LNCaP clone FGC (cell line): ENCODE results near the gene ADAMTS6.

Source experiments
- DNase-seq: peaks from one replicate; pipeline ENCODE4 v3.0.0-alpha.2; 2011; ENCODE audit warnings: low read depth
- H3K4me3 ChIP-seq: 2 replicates; pipeline ENCODE4 v1.5.1; 2011; ENCODE audit warnings: mild to moderate bottlenecking, low read depth, low read length, control low read depth
- CTCF ChIP-seq: IDR thresholded peaks from 2 replicates; pipeline ENCODE4 v1.5.1; 2012; ENCODE audit warnings: mild to moderate bottlenecking; ENCODE audit not compliant: control insufficient read depth, insufficient read depth; ENCODE audit errors: extremely low read depth

The ADAMTS6 gene

GRCh38 chr5:65127161-65127901 is 354.4 kb downstream of the ADAMTS6 start:
- no peak for DNase-seq
- TF ChIP-seq CTCF, result no peak

DNA sequence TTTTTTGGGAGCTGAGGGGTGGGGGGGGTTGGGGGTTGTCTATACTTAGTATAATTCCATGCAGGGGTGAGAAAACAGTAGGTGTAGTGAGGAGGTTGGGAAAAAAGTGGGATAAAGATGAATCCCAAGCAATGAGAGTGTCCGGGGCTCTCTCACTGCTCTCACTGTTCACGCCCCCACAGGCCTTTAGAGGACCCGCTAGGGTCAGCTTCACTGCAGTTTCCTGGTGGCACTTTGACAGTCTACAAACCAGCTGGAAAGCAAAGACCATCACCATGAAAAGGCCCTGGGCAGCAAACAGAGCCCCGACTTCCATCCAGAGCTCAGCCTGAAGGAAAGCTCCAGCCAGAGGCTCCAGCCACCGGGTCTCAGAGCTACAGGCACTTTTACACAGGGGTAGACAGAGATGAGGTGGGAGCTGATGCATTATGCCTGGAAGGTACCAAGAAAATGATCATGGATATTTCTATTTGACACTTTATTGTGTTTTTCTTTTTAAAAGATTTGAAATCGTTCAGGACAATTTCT is 355.1 kb downstream of the ADAMTS6 start:
- no peak for DNase-seq
- no peak for TF ChIP-seq CTCF
- H3K4me3 ChIP-seq, result no peak overlapping the region

More at GRCh38 chr5:65127161-65127901, 354.4 kb downstream of the ADAMTS6 start:
- no peak overlapping the region for H3K4me3 ChIP-seq

- TF ChIP-seq CTCF, result no peak
- DNase-seq, result no peak
- no peak overlapping the region for H3K4me3 ChIP-seq
Measured at GRCh38 chr5:65125591-65126541, 355.9 kb downstream of the ADAMTS6 start.

DNA sequence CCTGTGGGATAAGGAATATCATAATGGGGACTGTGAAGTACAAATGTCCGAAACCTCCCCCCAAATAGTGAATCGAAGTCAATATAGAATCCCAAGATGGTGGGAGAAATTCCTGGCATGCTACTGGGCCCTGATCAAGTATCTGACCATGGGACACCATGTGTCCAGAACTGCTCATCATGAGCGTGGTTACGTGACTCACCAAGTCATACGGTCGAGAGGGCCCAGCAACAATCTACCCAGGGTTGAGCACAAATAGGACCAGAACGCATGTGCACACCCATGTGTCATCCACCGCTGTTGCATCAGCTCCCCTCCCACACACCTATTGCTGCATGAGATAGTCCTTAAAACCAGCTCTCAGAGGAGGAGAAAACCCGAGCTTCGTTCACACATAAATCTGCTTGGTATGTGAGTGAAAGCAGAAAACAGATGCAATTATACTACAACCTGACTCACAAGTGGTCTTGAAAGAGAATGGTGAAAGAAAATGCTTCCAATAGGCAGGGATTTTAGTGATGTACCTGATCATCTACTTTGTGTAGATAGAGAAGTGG is 359.8 kb downstream of the ADAMTS6 start:
- no peak for TF ChIP-seq CTCF
- DNase-seq, result no peak
- H3K4me3 ChIP-seq, result no peak overlapping the region

GRCh38 chr5:65120371-65120967 is 361.3 kb downstream of the ADAMTS6 start:
- TF ChIP-seq CTCF, result no peak
- no peak for DNase-seq
- no peak overlapping the region for H3K4me3 ChIP-seq

GRCh38 chr5:65117525-65117924 is 364.2 kb downstream of the ADAMTS6 start:
- TF ChIP-seq CTCF, result no peak
- DNase-seq, result no peak
- no peak overlapping the region for H3K4me3 ChIP-seq
